Ecto neural progenitor cell (in vitro differentiated cells): ENCODE measurements around the gene RBM15B.

Experiments
- DNase-seq: peaks from one replicate; pipeline ENCODE4 v3.0.0-alpha.2; 2018; ENCODE audit warnings: low spot score

RBM15B gene

GRCh38 chr3:51391566-51392354 is 675 bp downstream of the RBM15B start:
- peak; percentile 64 for DNase-seq

DNA sequence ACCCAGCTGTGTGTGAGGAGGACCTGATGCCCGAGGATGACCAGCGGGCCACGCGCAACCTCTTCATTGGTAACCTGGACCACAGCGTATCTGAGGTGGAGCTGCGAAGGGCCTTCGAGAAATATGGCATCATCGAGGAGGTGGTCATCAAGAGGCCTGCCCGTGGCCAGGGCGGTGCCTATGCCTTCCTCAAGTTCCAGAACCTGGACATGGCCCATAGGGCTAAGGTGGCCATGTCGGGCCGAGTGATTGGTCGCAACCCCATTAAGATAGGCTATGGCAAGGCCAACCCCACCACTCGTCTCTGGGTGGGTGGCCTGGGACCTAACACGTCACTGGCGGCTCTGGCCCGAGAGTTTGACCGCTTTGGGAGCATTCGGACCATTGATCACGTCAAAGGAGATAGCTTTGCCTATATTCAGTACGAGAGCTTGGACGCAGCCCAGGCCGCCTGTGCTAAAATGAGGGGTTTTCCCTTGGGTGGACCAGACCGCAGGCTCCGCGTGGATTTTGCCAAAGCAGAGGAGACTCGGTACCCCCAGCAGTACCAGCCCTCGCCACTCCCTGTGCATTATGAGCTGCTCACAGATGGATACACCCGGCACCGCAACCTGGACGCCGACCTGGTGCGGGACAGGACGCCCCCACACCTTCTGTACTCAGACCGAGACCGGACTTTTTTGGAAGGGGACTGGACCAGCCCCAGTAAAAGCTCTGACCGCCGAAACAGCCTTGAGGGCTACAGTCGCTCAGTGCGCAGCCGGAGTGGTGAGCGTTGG is 1.5 kb downstream of the RBM15B start:
- peak; percentile 45 for DNase-seq

GRCh38 chr3:51393134-51393495 is 2.0 kb downstream of the RBM15B start:
- DNase-seq: no peak

GRCh38 chr3:51393564-51393963 is 2.5 kb downstream of the RBM15B start:
- DNase-seq: no peak

- no peak for DNase-seq
These were observed 3.5 kb downstream of the RBM15B start for GRCh38 chr3:51394541-51394940.

- DNase-seq: no peak
These were observed 4.6 kb downstream of the RBM15B start for GRCh38 chr3:51395493-51396213.

GRCh38 chr3:51396401-51396800 is 5.3 kb downstream of the RBM15B start:
- no peak for DNase-seq

DNA sequence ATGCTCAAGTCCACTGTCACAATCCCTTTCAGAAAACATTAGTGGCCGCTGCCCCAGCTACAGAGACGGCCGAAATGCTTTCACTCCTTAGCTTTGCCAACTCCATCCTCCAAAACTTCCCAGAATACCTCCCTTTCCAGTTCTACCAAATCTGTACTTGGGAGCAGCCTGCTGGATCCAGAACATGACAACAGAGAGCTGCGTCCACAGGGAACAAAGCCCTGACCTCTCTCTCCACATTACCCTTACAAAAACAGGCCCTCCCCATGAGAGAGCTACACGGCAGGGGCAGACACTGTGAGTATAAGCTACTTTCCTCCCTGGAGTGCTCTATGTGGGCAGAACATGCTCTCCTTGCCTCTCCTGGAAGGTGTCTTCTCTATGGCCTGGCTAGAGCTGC is 6.3 kb downstream of the RBM15B start:
- no peak for DNase-seq

DNA sequence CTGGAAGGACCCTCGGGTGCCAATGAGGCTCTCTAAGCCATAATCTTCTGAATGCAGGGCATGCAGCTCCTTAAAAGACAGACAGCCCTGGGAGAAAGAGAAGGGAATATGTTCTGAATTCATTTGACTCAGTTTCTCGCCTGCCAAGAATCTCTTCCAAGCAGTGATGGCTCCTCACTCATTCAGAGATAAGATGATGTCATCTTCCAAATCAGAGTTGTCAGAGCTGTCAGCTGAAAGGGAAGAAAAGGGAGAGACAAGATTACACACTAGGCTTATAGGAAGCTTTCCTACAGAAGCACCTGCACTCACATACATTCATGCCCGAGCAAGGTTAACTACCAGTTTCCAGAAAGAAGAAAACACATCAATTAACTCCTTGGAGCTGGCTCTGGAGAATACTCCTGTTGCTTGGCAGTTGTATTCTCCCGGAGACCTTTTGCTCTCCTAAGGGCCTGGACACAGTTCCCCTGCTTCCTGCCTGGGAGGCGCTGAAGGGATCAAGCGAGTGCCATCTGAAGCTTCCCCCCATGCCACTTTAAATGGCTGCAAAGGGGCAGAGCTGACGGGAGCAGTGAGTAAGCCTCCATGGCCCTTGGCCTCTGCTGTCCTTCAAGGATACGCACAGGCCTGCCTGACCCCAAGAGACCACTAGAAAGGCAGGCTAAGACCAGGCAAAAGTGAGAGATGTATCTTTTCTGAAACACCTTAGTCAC is 7.7 kb downstream of the RBM15B start:
- DNase-seq: no peak

DNA sequence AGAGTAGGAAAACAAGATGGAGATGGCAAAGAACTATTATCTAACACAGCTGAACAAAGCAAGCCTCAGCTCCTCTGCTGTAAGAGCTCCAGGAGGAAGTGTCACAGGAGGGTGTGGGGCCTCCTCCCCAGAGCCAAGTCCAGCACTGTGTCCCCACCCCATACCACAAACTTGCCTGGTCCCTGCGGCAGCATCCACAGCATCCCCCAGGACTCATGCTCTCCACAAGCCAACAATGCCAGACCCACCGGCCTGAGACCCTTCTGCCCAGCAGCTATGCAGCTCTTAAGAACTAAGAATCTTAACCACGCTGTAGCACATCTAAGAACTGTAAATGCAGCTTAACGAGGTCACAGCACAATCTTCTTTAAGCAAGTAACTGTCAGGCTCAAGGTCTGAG is 9.1 kb downstream of the RBM15B start:
- DNase-seq: no peak

DNA sequence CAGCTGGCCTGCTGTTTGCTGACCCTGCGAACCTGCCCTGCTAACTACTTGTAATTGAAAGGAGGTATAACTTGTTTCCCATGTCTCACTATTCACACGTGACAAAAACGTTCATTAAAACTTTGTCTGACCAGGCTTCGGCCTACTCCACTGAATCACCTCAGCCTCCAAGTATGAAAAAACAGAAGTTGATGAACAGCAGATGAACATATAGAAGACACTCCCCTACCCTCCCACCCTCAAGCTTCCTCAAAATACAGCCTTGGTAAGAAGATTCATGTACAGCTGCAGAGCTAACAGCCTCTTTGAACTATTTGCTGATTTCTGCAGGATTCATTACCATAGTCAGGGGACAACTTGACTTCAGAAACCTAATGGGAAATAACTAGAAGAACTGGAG is 10.7 kb downstream of the RBM15B start:
- DNase-seq: no peak

DNA sequence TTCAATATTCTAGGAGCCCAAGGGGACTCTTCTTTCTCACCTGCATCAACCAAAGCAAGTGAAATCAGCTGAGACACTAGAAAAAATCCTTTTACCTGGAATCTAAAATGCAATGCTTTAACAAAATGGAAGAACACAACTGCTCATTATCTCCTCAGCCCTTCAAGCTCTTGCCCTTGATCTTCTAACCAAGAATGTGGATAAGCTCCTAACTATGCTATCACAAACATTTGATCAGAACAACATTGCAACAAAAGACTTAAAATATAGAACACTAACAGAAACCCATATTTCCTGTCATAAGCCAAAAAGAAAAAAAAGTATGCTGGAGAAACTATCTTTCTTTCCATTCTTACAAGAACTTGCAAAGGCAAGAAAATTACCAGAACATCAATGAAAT is 12.6 kb downstream of the RBM15B start:
- no peak for DNase-seq

GRCh38 chr3:51408021-51408420 is 16.9 kb downstream of the RBM15B start:
- DNase-seq: no peak

- DNase-seq: no peak
These were observed 17.7 kb downstream of the RBM15B start for GRCh38 chr3:51408813-51409212.

DNA sequence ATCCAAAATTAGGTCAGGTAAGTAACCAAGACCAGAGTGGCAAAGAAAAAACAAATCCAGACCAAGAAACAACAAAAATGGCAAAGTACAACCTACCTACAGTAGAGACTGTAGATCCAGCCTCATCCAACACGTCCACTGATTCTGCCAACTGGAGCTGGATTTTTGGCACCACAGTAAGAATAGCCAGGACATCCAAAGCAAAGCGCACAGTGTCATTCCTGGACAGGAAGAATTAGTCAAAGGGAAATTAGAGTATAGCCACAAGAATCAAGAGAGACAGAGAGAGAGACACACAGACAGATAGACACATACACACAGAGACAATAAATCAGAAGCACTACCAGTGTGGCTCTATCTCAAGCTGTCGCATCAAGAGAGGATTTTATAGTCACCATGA is 31.1 kb downstream of the RBM15B start:
- no peak for DNase-seq

DNA sequence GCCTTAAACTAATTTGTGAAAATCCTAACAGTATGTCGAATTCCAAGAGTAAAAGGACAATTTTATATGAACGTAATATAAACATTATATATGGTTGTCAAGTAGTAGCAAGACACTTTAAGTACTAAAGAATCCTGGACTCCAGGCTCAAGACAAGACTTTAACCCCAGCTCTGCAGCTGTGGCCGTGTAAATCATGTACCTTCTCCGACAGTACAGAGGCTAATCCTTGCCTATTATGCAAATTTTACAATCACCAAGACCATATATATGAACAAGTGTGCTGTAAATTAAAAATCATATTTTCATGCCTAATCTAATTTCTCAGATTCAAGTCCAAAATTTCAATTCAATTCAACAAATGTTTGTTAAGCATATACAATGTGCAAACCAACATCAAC is 35.8 kb downstream of the RBM15B start:
- no peak for DNase-seq

GRCh38 chr3:51429138-51429537 is 38.1 kb downstream of the RBM15B start:
- no peak for DNase-seq

DNA sequence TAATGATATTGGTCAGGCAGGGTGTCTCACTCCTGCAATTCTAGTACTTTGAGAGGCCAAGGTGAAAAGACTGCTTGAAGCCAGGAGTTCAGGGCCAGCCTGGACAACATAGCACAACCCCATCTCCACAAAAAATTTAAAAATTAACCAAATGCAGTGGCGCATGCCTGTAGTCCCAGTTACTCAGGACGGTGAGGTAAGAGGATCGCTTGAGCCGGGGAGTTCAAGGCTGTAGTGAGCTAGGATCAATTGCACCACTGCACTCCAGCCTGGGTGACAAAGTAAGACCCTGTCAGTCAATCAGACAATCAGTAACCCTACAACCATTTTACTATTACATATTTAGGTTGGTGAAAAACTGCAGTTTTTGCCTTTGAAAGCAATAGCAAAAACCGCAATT is 43.0 kb downstream of the RBM15B start:
- no peak for DNase-seq

DNA sequence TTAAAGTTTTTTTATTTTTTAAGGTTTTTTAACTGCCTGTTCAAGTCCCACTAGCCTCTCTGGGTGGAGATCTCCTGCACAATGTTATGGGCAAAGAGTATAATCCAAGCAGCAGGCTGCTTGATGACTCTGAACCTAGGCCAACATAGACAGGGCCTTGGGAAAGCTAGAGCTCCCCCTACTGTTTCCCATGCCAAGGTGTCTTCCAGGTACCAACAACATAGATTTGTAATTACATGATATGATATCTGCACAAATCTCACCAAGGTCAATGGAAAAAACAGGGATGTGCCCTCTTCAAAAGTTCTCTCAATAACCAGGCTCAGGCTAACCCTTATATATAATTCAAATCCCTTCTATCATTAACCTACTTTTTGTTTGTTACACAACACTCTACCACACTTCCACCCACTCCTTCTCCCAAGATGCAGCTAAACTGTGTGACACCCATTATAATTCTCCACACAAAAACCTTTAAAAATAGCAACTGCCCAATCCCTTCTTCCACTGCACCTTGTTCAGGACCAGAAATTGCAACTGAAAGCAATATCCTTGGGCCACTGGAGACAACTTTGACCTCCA is 43.8 kb downstream of the RBM15B start:
- peak; percentile 46 for DNase-seq

DNA sequence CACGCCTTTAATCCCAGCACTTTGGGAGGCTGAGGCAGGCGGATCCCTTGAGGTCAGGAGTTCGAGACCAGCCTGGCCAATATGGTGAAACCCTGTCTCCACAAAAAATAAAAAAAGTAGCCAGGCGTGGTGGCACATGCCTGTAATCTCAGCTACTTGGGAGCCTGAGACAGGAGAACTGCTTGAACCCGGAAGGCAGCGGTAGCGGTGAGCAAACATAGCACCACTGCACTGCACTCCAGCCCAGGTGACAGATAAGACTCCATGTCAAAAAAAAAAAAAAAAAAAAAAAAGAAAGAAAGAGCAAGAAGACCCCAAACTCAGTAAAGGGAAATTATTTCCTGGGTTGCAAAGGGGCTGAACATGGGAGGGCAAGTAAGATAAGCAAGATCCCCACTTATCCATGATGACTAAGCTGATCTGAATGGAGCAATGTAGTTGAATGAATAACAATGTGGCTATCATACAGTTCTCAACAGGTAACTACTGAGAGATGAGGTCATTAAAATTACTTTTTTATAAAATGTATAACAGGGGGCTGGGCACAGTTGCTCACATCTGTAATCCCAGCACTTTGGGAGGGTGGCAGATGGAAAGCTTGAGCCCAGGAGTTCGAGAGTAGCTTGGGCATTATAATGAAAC is 46.0 kb downstream of the RBM15B start:
- no peak for DNase-seq

- DNase-seq: no peak
These were observed 50.4 kb downstream of the RBM15B start for GRCh38 chr3:51441282-51442030.
